HepG2 (cell line): ENCODE results near the gene SHPK. TPM values are rescaled to one million over a fixed set of nuclear protein-coding genes. Genes with fewer than 3 reads are reported as not detected.

Experiments used
- ATM ChIP-seq: fragments of 450-650 bp; IDR thresholded peaks from 2 replicates; pipeline ENCODE4 v1.7.1; 2017; ENCODE audit warnings: mild to moderate bottlenecking, borderline replicate concordance
- CHD4 ChIP-seq: fragments of 200-600 bp; sonication (generic); IDR thresholded peaks from 2 replicates; pipeline ENCODE4 v1.7.0; 2017; ENCODE audit warnings: mild to moderate bottlenecking, low read length, borderline replicate concordance
- ELF3 ChIP-seq: IDR thresholded peaks from 2 replicates; pipeline ENCODE4 v1.6.1; 2016; ENCODE audit warnings: missing genetic modification reagents, missing compliant biosample characterization
- FOSL1 ChIP-seq: sonication (generic); formaldehyde crosslinking; IDR thresholded peaks from 2 replicates; pipeline ENCODE4 v1.9.0; 2021; ENCODE audit warnings: missing genetic modification reagents, borderline replicate concordance
- FOXC1 ChIP-seq: sonication (generic); formaldehyde crosslinking; IDR thresholded peaks from 2 replicates; pipeline ENCODE4 v1.8.0; 2022; ENCODE audit warnings: mild to moderate bottlenecking, missing genetic modification reagents, borderline replicate concordance
- GABPA ChIP-seq, 2 experiments: IDR thresholded peaks; 2 replicates each; pipeline ENCODE4 v1.6.1; 2011 to 2016; ENCODE audit warnings: low read depth in 2 of 2, low read length in 1 of 2, missing biosample characterization in 1 of 2, missing genetic modification characterization in 1 of 2
- GATAD2A ChIP-seq: IDR thresholded peaks from 2 replicates; pipeline ENCODE4 v1.6.1; 2016
- HMG20A ChIP-seq: IDR thresholded peaks from 2 replicates; pipeline ENCODE4 v1.6.1; 2016; ENCODE audit warnings: borderline replicate concordance
- HNRNPLL ChIP-seq: fragments of 200-400 bp; formaldehyde crosslinking; IDR thresholded peaks from 2 replicates; pipeline ENCODE4 v1.6.1; 2017; ENCODE audit warnings: mild to moderate bottlenecking, low read depth, low read length; ENCODE audit not compliant: poor library complexity, severe bottlenecking
- PRPF4 ChIP-seq: fragments of 200-400 bp; formaldehyde crosslinking; IDR thresholded peaks from 2 replicates; pipeline ENCODE4 v1.6.1; 2016; ENCODE audit warnings: low read length, low read depth; ENCODE audit not compliant: poor library complexity, severe bottlenecking
- SAFB2 ChIP-seq: sonication (generic); formaldehyde crosslinking; IDR thresholded peaks from 2 replicates; pipeline ENCODE4 v1.5.1; 2020; ENCODE audit warnings: missing genetic modification reagents, low read depth, mild to moderate bottlenecking, borderline replicate concordance
- SNAPC2 ChIP-seq: sonication (generic); formaldehyde crosslinking; IDR thresholded peaks from 2 replicates; pipeline ENCODE4 v1.8.1; 2022; ENCODE audit warnings: mild to moderate bottlenecking, missing genetic modification reagents
- SP1 ChIP-seq, 2 experiments: fragments of 450-650 bp in 1 of 2; sonication (generic) in 1 of 2; formaldehyde crosslinking in 1 of 2; IDR thresholded peaks; 2 replicates each; pipeline versions ENCODE4 v1.4.0 to v1.6.1; 2016 to 2020; ENCODE audit warnings: missing genetic modification reagents in 1 of 2
- SSRP1 ChIP-seq: IDR thresholded peaks from 2 replicates; pipeline ENCODE4 v1.6.1; 2016; ENCODE audit warnings: control low read depth
- TCF12 ChIP-seq, 2 experiments: fragments of 450-650 bp in 1 of 2; sonication (generic) in 1 of 2; formaldehyde crosslinking in 1 of 2; IDR thresholded peaks; 2 replicates each; pipeline versions ENCODE4 v1.6.1 to v1.8.0; 2017 to 2022; ENCODE audit warnings: antibody characterized with exemption in 1 of 2, mild to moderate bottlenecking in 1 of 2, missing genetic modification reagents in 1 of 2, moderate library complexity in 1 of 2
- ZNF17 ChIP-seq: sonication (generic); formaldehyde crosslinking; IDR thresholded peaks from 2 replicates; pipeline ENCODE4 v1.5.0; 2020; ENCODE audit warnings: mild to moderate bottlenecking, missing genetic modification reagents
- ZNF451 ChIP-seq: sonication (generic); formaldehyde crosslinking; IDR thresholded peaks from 2 replicates; pipeline ENCODE4 v1.5.0; 2020; ENCODE audit warnings: mild to moderate bottlenecking, missing genetic modification reagents
- ZNF510 ChIP-seq: sonication (generic); formaldehyde crosslinking; IDR thresholded peaks from 2 replicates; pipeline ENCODE4 v1.4.0; 2020; ENCODE audit warnings: low read depth, mild to moderate bottlenecking, missing genetic modification reagents
- ZNF615 ChIP-seq: sonication (generic); formaldehyde crosslinking; IDR thresholded peaks from 2 replicates; pipeline ENCODE4 v1.5.0; 2020; ENCODE audit warnings: mild to moderate bottlenecking, missing genetic modification reagents, borderline replicate concordance
- ZSCAN22 ChIP-seq: sonication (generic); formaldehyde crosslinking; IDR thresholded peaks from 2 replicates; pipeline ENCODE4 v1.4.0; 2020; ENCODE audit warnings: mild to moderate bottlenecking, missing genetic modification reagents
- polyA plus RNA-seq, 8 experiments: library from polyadenylated mRNA; depleted of rRNA in 3 of 8; stranded (reverse) in 7 of 8; unstranded in 1 of 8; fragments of >200 nt; fragmentation: Illumina TruSeq in 4 of 8; extraction: Trizol in 4 of 8; gene quantifications; 2 replicates each; pipeline versions ENCODE4 v1.2.1 to v1.2.3, GENCODE V29; 2011 to 2016; ENCODE audit warnings: low read depth in 4 of 8, missing spikeins in 1 of 8, mixed read lengths in 1 of 8; ENCODE audit not compliant: insufficient read depth in 1 of 8
- total RNA-seq, 5 experiments: library from RNA; depleted of rRNA; stranded (reverse); fragments of >200 nt; fragmentation: Illumina TruSeq; extraction: Trizol; gene quantifications; 2 replicates each; pipeline ENCODE4 v1.2.3, GENCODE V29; 2016; ENCODE audit warnings: low read depth in 1 of 5
- TF ChIP-seq, protein P1 (sequence below): sonication (generic); formaldehyde crosslinking; IDR thresholded peaks from 2 replicates; pipeline ENCODE4 v1.9.0; 2021; ENCODE audit warnings: missing genetic modification reagents, borderline replicate concordance
- TF ChIP-seq, protein P2 (sequence below): sonication (generic); formaldehyde crosslinking; IDR thresholded peaks from 2 replicates; pipeline ENCODE4 v1.5.0; 2020; ENCODE audit warnings: missing genetic modification reagents, mild to moderate bottlenecking, borderline replicate concordance
- TF ChIP-seq, protein P3 (sequence below): sonication (generic); formaldehyde crosslinking; IDR thresholded peaks from 2 replicates; pipeline ENCODE4 v1.5.0; 2020; ENCODE audit warnings: missing genetic modification reagents
- TF ChIP-seq, protein P4 (sequence below): sonication (generic); formaldehyde crosslinking; IDR thresholded peaks from 2 replicates; pipeline ENCODE4 v1.5.0; 2020; ENCODE audit warnings: missing genetic modification reagents

Gene SHPK
- total and polyA plus RNA-seq, 2 of the 13 experiments (the other 11 are each of a cell fraction or from before 2014, with no cell fraction given) = 16.2 to 30.9 TPM

DNA sequence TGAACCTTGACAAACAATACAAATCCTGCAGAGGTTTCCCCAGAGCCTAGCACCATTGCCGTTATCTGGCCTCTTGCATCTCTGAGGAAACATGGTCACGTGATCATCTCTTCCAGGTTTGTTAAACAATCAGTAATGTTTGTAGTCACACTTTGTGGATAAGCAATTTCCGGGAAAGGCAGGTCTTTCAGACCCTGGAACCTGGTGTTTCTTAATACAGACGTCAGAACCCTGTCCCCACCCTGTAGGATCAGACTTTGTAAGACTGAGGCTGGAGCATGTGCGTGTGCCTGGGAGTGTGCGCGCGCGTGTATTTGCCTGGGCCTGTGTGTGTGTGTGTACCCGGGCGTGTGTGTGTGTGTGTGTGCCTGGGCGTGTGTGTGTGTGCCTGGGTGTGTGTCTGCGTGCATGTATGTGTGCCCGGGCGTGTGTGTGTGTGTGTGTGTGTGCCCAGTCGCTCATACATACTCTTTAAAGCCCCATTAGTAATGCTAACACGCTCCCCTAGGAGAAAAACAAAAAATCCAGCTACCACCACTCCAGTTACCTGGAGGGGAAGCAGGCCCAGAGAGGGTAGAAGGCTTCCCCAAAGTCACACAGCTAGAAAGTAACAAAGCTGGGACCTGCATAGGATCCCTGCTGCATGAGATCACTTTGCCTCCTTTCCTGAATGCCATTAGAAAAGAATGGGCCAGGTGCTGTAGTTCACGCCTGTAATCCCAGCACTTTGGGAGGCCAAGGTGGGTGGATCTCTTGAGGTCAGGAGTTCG is 5.9 kb upstream of the SHPK start (continued):
- no peak for TF ChIP-seq ZNF510
- 0 out of 2 replicates have a peak, but pooled peaks have one; percentile 63 for TF ChIP-seq SSRP1 (CRISPR knock-in tag)
- TF ChIP-seq HMG20A (CRISPR knock-in tag) = 0 out of 2 replicates have a peak, but pooled peaks have one; percentile 52
- TF ChIP-seq ZNF615 (CRISPR knock-in tag) = no peak
- no peak for TF ChIP-seq ZNF17 (CRISPR knock-in tag)
- TF ChIP-seq ATM = no peak
- TF ChIP-seq GABPA (IDR thresholded peaks at IDR 0.05; ENCODE audit: low read depth, low read length) = no peak
- peak; percentile 50; the same call in 1 of the 2 replicates for TF ChIP-seq GABPA (CRISPR knock-in tag; IDR thresholded peaks at IDR 0.05; ENCODE audit: low read depth)
- no peak for TF ChIP-seq SNAPC2 (CRISPR knock-in tag)
- peak; percentile 27 for TF ChIP-seq HNRNPLL
- TF ChIP-seq, protein P1, sequence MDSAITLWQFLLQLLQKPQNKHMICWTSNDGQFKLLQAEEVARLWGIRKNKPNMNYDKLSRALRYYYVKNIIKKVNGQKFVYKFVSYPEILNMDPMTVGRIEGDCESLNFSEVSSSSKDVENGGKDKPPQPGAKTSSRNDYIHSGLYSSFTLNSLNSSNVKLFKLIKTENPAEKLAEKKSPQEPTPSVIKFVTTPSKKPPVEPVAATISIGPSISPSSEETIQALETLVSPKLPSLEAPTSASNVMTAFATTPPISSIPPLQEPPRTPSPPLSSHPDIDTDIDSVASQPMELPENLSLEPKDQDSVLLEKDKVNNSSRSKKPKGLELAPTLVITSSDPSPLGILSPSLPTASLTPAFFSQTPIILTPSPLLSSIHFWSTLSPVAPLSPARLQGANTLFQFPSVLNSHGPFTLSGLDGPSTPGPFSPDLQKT (CRISPR knock-in tag) = no peak
- TF ChIP-seq, protein P2, sequence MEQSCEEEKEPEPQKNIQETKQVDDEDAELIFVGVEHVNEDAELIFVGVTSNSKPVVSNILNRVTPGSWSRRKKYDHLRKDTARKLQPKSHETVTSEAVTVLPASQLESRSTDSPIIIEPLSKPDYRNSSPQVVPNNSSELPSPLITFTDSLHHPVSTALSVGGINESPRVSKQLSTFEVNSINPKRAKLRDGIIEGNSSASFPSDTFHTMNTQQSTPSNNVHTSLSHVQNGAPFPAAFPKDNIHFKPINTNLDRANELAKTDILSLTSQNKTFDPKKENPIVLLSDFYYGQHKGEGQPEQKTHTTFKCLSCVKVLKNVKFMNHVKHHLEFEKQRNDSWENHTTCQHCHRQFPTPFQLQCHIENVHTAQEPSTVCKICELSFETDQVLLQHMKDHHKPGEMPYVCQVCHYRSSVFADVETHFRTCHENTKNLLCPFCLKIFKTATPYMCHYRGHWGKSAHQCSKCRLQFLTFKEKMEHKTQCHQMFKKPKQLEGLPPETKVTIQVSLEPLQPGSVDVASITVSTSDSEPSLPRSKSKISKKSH = no peak
- no peak for TF ChIP-seq SAFB2 (CRISPR knock-in tag)
- TF ChIP-seq ELF3 = peak; percentile 83
- TF ChIP-seq, protein P3, sequence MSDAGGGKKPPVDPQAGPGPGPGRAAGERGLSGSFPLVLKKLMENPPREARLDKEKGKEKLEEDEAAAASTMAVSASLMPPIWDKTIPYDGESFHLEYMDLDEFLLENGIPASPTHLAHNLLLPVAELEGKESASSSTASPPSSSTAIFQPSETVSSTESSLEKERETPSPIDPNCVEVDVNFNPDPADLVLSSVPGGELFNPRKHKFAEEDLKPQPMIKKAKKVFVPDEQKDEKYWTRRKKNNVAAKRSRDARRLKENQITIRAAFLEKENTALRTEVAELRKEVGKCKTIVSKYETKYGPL (CRISPR knock-in tag) = no peak
- TF ChIP-seq ZSCAN22 (CRISPR knock-in tag) = no peak
- peak; percentile 84 for TF ChIP-seq GATAD2A (CRISPR knock-in tag)
- TF ChIP-seq FOXC1 = 0 out of 2 replicates have a peak, but pooled peaks have one; percentile 21
- 0 out of 2 replicates have a peak, but pooled peaks have one; percentile 42 for TF ChIP-seq CHD4
- TF ChIP-seq TCF12 (IDR thresholded peaks at IDR 0.05) = no peak
- TF ChIP-seq TCF12 (CRISPR knock-in tag; IDR thresholded peaks at IDR 0.05) = no peak
- TF ChIP-seq ZNF451 (CRISPR knock-in tag) = no peak
- TF ChIP-seq SP1 (IDR thresholded peaks at IDR 0.05) = no peak
- no peak for TF ChIP-seq SP1 (CRISPR knock-in tag; IDR thresholded peaks at IDR 0.05)
- TF ChIP-seq, protein P4, sequence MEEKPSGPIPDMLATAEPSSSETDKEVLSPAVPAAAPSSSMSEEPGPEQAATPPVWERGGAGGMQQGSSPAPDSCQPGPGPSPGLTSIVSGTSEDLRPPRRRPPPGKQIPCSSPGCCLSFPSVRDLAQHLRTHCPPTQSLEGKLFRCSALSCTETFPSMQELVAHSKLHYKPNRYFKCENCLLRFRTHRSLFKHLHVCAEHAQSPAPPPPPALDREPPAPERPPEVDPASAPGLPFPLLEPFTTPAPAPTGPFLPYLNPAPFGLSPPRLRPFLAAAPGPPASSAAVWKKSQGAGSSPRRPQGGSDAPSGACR (CRISPR knock-in tag) = peak; percentile 47; the same call in 1 of the 2 replicates
- TF ChIP-seq PRPF4 = no peak
- TF ChIP-seq FOSL1 (CRISPR knock-in tag) = no peak
